ENCODE measurements around the gene PSORS1C1. TPM values are rescaled to one million over a fixed set of nuclear protein-coding genes. Genes with fewer than 3 reads are reported as not detected.

PSORS1C1 gene
- total and polyA plus RNA-seq, 10 donors: 0.11 to 3.4 (median 0.76) TPM; not detected in 3

DNA sequence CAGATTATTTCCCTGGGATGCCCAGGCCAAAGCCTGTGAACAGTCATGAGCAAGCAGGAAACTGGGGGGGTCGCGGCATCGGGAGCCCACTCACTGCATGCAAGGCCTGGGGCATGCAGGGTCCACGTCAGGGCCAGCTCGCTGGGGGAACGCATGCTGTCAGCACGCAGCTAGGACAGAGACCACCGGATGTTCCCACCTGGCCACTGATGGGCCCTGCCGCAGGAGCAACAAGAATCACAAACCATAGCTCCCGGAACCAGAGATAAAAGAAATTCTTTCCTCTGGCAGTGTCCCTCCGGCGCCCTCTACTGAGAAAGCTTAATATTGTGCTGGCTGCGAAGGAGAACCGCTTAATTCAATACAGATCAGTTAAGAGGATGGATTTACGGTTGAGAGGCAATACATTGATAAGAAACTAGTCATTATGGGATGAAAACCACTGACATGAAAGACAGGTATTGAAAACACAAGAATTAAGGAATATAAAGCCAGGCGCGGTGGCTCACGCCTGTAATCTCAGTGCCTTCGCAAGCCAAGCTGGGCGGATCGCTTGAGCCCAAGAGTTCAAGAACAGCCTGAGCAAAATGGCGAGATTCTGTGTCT, 34.8 kb upstream of the PSORS1C1 start:
- 19 to 23% (median 21%) methylated on average over 21 to 22 of the region's 22 CpGs for WGBS, 5 donors
- Histone ChIP-seq H3K4me1 (peaks cover 6 to 9% (median 8%) of the 10 kb centered on the region in 6 donors), H3K36me3 (no peaks in the 10 kb centered on the region), H3K27me3 (replicated peaks in 1 of 7) (peaks cover 0 to 9% (median 0%) of the 10 kb centered on the region in 7 donors), H3K27ac (no peak overlapping the region), H3K4me3 (peak overlapping the region in 4 of 8 donors; percentile 8 to 57 (median 26)), H3K9me3 (no peaks in the 10 kb centered on the region)
- DNase-seq: peak; percentile 79
- intact Hi-C loops (cut with DNase I; ENCODE audit: low total_unique reads): loop anchor here (10.0 kb wide), 1 partner anchor 335 kb away; the partner anchor contains the start of genes FLOT1 and IER3
- TF ChIP-seq POLR2AphosphoS5 (IDR thresholded peaks at IDR 0.05): no peak
- TF ChIP-seq, protein P1, sequence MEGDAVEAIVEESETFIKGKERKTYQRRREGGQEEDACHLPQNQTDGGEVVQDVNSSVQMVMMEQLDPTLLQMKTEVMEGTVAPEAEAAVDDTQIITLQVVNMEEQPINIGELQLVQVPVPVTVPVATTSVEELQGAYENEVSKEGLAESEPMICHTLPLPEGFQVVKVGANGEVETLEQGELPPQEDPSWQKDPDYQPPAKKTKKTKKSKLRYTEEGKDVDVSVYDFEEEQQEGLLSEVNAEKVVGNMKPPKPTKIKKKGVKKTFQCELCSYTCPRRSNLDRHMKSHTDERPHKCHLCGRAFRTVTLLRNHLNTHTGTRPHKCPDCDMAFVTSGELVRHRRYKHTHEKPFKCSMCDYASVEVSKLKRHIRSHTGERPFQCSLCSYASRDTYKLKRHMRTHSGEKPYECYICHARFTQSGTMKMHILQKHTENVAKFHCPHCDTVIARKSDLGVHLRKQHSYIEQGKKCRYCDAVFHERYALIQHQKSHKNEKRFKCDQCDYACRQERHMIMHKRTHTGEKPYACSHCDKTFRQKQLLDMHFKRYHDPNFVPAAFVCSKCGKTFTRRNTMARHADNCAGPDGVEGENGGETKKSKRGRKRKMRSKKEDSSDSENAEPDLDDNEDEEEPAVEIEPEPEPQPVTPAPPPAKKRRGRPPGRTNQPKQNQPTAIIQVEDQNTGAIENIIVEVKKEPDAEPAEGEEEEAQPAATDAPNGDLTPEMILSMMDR (IDR thresholded peaks at IDR 0.05 in 8 of 11, conservative IDR thresholded peaks at IDR 0.05 in 3 of 11): peak; percentile 43 to 75 (median 67)

DNA sequence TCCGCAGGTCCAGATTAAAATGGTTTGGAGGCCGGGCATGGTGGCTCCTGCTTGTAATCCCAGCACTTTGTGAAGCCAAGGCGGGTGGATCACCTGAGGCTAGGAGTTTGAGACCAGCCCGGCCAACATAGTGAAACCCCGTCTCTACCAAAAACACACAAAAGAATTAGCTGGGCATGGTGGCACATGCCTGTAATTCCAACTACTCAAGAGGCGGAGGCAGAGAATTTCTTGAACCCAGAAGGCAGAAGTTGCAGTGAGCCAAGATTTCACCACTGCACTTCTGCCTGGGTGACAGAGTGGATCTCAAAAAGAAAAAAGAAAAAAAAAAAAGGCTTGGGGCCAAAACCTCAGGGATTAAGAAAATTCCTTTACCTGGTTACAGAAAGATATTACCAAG, 32.7 kb upstream of the PSORS1C1 start:
- TF ChIP-seq POLR2A (IDR thresholded peaks at IDR 0.05) (no peak), POLR2AphosphoS5 (IDR thresholded peaks at IDR 0.05) (no peak)
- TF ChIP-seq, protein P1 (IDR thresholded peaks at IDR 0.05 in 8 of 11, conservative IDR thresholded peaks at IDR 0.05 in 3 of 11): no peak
- 78 to 94% (median 91%) methylated on average over 6 of the region's 6 CpGs for WGBS, 5 donors
- Histone ChIP-seq H3K27ac (no peak overlapping the region), H3K36me3 (no peaks in the 10 kb centered on the region), H3K9me3 (no peaks in the 10 kb centered on the region), H3K4me1 (peaks cover 6 to 14% (median 9%) of the 10 kb centered on the region in 6 donors), H3K4me3 (no peak overlapping the region), H3K27me3 (replicated peaks in 1 of 7) (peaks cover 0 to 18% (median 0%) of the 10 kb centered on the region in 7 donors)
- DNase-seq: no peak
- intact Hi-C loops (cut with DNase I; ENCODE audit: low total_unique reads): loop anchor here (10.0 kb wide), 1 partner anchor 337 kb away; the partner anchor contains the start of genes FLOT1 and IER3

DNA sequence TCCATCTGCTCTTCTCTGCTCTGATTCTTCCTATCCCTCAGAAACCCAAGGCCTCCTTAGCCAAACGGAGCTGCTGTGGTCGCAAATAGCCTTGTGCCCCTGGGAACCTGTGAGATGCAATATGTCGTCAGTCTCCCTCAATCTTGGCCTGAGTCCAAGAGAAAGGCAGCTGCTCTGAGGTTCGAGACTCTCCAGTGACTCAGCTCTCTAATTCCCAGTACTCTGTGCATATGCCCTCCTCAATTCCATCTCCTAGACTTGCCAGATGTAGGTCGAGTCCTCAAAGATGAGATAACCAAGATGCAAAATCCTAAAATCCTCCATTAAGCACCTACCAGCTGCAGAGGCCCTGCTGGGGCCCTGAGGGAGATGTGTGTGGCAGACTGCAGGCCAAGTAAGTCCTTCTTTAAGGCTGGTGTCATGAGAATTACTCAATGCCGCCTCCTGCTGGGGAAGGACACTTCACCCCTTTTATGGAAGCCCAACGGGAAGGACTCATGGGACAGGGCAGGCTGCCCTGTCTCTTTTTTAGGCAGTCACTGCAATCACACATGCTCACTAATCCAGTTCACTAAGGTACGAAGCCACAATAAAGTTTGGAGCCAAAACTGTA, 30.8 kb upstream of the PSORS1C1 start:
- Histone ChIP-seq H3K27me3 (replicated peaks in 1 of 7) (peaks cover 0 to 18% (median 0%) of the 10 kb centered on the region in 7 donors), H3K9me3 (no peaks in the 10 kb centered on the region), H3K36me3 (no peaks in the 10 kb centered on the region), H3K4me1 (peaks cover 6 to 25% (median 16%) of the 10 kb centered on the region in 6 donors), H3K27ac (no peak overlapping the region), H3K4me3 (no peak overlapping the region)
- TF ChIP-seq, protein P1 (IDR thresholded peaks at IDR 0.05 in 8 of 11, conservative IDR thresholded peaks at IDR 0.05 in 3 of 11): peak in 3 of 11 experiments; percentile 32 to 47 (median 44)
- TF ChIP-seq POLR2A (IDR thresholded peaks at IDR 0.05): no peak
- no peak for DNase-seq
- WGBS, 5 donors: 42 to 74% (median 57%) methylated on average over 8 of the region's 8 CpGs
- intact Hi-C loops (cut with DNase I; ENCODE audit: low total_unique reads): loop anchor here (10.0 kb wide), 1 partner anchor 339 kb away; the partner anchor contains the start of genes FLOT1 and IER3

Measured in spleen (tissue), 11 donors.